HG03108 (cell line): ENCODE measurements around the gene ACSS1.

Experiments used
- ATAC-seq: cut with Tn5 transposase; IDR thresholded peaks from one replicate; pipeline ENCODE4 v1.9.1; 2021; ENCODE audit warnings: moderate library complexity; ENCODE audit not compliant: unreplicated experiment

The ACSS1 gene

DNA sequence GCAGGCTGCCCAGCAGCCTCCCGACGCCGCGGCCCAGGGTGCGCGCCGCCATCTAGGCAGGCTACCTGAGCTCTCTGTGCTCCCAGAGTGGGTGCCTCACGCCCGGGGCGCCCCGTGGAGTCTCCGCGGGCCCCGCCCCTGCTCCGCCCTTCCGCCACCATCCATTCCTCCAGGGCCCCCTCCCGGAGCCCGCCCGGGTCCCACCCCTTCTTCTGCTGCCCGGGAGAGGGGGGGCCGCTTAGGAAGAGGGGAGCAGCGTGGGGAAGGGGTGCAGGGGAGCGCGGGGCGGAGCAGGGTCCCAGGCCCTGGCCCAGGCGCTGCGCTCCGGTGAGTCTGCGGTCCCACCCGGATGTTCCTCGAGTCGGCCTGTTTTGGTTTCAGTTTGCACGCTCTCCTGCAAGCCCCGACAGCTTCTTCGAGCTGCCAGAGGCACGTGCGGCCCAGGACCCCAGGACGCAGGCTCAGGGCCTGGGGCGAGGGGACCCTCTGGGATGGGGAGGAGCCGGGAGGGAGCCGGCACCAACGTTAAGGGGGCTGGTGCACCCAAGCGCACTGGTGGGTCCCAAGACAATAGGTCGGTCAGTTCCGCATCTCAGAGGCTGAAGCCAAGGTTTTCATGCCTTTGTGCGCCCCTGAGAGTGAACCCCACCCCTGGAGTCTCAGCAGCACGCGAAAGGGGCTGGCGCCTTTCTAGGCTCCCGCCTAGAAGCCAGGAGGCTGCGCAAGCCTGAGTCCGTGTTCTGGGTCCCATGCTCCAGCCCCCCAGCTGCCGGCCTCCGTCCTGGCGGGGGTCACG, at the start of gene ACSS1:
ACSS1 (minus strand) TSS at position 89 of the 796 bp plus-strand sequence; CDS start at position 52, 37 bp downstream.
- peak; percentile 54 for ATAC-seq

DNA sequence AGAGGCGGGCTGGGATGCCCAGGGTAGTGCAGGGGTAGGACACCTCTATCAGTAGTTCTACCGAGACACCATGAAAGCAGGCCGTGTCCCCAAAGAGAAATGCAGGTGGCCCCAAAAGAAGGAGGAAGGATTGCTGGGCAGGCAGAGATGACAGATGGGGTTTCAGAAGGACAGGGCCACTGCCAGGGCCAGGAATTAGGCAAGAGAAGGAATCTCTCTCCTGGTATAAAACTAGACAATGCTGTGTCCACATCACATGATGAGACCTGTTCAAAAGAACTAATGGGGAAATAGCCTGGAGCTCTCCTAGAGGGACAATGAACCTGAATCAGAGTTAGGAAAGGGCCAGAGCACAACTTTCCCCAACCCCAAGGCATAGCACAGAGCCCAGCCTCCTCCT, 45.6 kb upstream of the ACSS1 start:
- no peak for ATAC-seq

DNA sequence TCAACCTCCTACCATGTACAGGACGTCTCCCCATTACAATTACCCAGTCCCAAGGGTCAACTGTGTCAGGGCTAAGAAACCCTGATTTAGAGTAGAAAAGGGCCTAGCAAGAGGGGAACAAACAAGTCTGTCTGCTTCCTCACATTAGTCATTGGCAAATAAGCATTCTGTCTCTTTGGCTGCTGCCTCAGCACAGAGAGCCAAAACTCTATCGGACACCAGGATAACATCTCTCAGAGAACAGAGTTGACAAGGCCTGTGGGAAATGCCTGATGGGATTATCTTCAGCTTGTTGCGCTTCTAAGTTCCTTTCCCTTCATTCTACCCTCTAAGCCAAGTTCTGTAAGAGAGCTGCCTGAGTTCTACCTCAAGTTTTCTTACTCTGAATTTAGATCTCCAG, 43.0 kb upstream of the ACSS1 start:
- no peak for ATAC-seq

DNA sequence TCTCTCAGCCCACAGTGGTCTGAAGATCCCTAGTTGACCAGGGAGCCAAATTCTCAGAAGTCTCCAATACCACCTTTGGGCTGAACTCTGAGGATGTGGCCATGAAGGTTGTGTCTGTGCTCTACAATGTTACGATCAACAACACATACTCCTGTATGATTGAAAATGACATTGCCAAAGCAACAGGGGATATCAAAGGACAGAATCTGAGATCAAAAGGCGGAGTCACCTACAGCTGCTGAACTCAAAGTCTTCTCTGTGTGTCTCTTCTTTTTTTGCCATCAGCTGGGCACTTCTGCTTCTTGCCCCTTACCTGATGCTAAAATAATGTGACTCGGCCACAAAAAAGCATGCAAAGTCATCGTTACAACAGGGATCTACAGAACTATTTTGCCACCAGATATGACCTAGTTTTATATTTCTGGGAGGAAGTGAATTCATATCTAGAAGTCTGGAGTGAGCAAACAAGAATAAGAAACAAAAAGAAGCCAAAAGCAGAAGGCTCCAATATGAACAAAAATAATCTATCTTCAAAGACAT, 41.7 kb upstream of the ACSS1 start:
- no peak for ATAC-seq

DNA sequence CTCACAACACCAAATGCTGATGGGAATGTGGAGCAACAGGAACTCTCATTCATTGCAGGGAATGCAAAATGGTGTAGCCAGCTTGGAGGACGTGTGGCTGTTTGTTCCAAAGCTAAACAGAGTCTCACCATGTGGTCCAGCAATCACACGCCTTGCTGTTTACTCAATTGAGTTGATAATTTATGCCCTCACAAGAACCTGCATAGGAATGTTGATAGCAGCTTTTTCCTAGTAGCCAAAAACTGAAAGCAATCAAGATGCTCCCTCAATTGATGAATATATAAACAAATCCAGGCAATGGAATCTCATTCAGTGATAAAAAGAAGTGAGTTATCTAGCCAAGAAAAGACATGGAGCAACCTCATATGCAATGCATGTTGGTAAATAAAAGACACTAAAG, 39.6 kb upstream of the ACSS1 start:
- no peak for ATAC-seq

DNA sequence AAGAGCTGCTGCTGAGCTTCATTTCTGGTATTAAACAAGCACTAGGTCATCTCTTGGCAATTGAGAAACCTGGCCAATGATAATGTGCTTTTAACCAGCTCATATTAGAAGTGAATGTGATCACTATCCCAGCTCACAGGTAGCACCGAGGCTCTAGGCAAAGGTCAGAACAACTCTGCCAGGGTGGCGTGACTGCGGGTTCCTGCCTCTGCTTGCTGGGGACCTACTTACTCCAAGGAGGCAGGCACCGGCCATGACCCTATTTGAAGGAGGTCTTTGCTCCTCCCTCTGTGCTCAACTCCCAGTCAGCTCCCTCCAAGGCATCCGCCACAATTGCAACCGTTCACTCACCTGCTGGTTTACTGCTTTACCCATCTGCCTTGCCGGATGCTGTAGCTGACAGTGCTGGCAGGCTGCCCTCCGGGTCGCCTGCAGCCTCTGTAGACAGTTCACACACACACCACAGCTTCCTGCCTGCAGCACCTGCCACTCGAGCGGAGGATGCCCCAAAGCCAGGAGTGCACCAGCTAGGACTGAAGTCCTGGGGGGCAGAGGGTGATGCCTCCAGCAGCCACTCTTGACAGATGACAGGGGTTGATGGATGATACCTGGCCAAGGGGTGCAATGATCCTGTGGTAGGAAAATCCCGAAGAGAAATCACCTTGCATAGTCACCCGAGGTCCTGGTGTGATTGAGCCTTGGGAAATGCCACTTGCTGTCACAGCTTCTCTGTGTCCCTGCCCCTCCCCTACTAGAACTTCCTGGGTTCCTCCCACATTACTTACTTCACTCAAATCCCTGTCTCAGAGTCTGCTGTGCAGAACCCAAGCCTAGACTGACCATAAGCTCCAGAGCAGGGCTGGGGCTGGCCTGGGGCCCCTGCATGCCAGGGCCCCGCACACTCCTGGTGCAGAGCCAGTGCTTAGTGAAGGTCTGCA, 32.8 kb upstream of the ACSS1 start:
- peak; percentile 93 for ATAC-seq

DNA sequence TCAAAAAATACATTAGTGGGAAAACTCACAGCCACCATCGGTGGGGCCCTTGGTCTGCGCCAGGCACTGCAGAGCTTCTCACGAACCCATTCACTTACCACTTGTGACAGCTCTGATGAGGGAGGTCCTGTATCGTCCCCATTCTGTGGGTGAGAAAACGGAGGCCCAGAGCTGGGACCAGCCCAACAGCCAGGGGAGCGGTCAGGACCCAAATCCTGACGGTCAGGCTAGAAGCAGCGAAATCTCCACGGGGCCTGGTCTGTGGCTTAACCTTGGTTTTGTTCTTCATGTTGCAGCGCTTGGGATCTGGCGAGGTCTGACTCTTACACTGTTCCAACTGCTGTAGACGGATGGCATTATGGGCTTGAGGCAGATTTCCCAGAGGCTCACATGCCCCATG, 31.7 kb upstream of the ACSS1 start:
- ATAC-seq = no peak

DNA sequence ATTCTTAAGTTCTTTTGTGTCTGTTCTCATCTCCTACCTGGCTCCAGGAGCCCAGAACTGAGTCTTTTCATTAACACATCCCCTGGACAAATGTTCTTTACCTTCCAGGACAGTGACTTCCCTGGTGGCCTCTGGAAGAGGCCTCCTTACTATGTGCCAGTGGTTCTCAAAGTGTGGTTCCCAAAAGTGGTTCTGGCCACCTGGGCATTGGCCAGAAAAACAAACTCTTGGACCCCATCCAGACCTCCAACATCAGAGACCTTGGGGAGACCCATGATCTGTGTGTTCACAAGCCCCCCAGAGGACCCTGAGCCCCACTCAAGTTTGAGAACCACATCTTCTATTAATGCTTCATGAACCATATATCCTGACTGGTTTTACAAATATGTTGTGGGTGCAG, 31.2 kb upstream of the ACSS1 start:
- no peak for ATAC-seq

DNA sequence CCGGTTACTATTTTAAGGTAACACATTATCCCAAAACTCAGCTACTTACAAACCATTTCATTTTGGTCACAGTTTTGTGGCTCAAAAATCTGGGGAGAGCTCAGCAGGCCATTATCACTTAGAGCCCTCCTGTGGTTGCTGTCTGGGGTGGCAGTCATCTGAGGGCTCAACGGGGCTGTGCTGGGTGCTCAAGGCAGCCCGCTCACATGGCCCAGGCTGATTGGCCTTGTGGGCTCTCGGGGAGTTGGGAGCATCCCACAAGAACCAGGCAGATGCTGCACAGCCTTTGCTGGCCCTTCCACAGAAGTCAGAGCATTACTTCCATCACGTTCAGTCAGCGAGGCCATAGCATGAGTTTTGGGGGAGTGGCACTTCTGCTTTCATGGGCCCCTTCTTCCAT, 30.3 kb upstream of the ACSS1 start:
- no peak for ATAC-seq

DNA sequence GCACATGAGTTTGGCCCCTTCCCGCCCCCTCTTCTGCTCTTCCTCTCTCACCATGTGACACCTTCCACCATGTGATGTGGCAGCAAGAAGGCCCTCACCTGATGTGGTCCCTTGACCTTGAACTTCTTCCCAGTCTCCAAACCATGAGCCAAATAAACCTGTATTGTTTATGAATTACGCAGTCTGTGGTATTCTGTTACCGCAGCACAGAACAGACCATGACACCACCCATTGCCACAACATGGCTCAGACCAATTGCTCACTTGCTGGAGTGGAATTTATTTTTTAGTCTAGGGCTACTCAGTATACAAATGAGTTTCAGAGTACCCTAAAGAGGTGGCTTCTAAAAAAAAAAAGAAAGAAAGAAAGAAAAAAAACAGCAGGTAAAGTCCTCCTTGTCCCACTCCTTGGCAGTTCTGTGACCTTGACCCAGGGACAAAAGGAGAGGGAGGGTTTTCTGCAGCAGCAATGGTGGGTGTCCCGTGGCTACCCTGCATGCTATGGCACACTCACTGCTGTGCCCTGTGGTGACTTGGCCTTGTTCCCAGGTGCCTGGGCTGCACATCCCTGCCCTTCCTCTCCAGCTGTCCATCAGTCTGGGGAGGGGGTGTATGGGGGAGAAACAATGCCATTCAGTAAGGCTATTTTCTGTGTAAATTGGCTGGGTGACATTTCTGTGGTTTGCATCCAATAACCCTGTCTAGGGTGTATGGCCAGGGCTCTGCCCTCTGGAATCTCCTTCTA, 29.4 kb upstream of the ACSS1 start:
- ATAC-seq = no peak

DNA sequence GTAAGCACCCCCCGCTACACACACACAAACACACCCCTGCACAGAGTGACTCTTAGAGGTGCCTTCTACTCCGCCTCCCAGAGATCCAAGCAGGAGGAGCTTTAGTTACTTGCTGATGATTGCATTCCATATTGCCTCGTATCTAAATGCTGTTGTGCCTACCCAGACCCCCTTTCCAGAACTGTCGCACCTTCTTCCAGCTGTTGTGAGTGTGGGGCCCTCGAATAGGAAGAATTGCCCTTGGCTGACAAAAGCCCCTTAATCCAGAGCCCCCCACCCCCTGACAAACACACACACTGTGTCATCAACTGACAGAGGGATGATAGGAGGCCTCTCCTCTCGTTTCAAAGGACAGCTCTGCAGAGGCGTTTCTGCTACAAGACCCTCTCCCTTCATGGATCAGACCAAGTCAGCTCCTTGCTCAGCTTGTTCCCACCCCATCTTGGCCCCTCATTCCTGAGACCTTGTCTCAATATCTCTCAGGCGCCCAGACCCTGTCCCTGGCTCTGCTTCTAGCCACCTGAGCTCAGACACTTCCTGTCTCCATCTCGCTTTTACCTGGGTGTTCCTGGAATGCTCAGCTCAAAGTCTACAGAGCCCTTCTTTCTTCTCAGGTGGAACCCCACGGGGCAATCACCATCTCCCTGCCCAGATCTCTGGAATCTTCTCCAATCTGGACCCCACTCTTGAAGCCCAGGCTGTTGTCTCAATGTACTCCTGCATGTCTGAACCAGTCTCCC, 28.0 kb upstream of the ACSS1 start:
- no peak for ATAC-seq

DNA sequence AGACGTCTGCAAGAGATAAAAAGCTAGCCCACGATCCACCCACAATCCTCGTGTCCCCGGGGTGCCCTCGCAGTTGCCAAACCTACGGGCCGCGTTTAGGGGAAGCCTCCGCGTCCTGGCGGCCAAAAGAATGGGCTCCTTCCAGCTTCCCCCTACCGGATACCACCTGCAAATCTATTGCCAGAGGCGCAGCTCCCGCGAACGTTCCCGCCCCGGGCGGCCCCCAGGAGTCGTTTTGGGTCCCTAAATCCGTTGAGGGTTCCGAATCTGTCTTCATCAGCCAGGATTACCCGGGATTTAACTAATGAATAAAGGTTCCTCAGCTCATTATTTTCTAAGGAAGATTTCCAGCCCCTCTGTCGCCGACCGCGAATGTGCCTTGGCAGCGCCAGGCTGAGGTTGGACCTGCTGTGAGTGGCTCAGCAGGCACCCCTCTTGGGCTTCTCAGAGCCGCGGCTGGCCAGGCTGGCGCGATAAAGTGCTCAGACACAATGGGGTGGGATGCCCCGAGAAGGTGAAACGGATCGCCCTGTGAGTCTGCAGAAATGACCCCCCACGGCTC, 26.8 kb upstream of the ACSS1 start:
- no peak for ATAC-seq

DNA sequence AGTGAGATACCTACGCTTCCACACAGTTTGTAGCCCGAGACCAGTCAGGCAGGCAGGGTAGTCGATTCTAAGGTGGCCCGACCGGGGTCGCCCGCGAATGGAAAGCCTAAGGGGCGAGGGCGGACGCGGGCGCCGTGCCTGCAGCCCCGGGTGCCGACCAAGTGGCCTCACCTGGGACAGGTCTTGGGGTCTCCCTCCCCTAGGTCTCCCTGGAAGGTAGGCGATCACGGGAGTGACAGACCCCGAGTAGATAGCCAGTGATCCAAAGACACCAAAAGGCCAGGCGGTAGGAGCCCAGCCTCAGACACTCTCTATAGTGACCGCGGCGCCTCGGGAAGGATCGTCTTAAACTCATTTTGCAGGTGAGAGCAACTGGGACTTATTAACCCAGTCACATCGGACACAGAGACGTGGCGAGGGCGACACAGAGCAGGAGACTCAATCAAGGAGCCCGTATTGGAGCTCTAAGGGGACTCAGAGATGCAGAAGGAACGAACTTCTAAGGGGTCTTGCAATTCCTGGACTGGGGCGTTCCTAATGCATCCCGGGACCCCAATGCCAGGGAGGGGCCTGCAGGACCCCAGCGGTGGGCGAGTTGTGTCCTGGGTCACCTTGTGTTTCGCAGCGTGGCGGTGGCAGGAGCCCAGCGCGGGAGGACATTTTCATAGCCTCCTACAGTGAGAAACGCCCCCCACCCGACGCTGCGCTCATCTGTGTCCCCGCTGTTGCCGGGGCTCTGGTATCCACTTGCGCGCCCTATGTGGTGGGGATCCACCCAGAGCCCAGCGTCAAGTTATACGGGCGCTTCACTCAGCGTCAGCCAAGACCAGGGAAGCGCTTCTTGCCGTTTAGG, 26.1 kb upstream of the ACSS1 start:
- ATAC-seq = no peak

DNA sequence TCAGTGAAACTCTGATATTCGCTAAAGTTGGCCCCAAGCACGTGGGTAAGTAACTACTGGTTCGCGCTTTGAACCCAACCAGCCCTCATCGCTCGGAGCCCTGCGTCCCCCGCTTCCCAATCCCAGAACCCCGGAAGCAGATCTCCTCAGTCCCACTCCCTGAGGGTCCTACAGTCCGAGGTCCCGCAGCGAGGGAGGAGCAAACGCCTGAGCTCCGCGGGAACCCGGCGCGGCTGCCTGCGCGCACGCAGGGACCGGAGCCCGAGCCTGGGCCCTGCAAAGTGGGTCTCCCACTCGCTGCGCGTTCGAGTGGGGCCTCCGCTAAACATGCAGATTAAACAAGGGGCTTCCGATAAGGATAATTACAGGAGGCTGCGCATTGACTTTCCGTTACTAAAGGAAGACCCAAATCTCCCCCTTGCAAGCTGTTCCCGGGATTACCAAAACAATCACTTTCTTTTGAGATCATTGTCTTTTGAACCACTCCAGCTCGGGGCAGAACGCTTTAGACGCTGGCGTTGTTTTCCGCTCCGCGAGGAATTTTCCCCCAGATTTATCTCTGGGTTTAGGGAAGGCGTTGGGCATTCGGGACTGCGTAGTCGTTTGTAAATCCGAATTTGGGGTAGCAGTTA, 25.3 kb upstream of the ACSS1 start:
- ATAC-seq = no peak

DNA sequence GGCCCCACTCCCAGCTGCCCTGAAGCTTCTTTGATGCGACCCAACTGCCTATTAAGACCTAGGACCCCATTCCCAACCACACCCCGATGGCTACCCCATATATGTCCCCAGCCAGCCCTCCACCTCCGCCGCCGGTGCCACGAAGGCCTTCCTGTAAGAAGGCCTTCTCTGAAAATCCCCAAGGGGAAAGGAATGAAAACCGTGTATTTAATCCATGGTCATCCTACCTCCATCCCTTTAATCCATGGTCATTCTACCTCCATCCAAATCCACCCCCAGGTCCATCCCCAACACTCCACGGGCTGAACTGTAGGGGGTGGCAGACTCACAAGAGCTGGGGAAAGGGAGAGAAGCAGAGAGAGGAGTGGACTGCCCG, 24.5 kb upstream of the ACSS1 start:
- no peak for ATAC-seq

DNA sequence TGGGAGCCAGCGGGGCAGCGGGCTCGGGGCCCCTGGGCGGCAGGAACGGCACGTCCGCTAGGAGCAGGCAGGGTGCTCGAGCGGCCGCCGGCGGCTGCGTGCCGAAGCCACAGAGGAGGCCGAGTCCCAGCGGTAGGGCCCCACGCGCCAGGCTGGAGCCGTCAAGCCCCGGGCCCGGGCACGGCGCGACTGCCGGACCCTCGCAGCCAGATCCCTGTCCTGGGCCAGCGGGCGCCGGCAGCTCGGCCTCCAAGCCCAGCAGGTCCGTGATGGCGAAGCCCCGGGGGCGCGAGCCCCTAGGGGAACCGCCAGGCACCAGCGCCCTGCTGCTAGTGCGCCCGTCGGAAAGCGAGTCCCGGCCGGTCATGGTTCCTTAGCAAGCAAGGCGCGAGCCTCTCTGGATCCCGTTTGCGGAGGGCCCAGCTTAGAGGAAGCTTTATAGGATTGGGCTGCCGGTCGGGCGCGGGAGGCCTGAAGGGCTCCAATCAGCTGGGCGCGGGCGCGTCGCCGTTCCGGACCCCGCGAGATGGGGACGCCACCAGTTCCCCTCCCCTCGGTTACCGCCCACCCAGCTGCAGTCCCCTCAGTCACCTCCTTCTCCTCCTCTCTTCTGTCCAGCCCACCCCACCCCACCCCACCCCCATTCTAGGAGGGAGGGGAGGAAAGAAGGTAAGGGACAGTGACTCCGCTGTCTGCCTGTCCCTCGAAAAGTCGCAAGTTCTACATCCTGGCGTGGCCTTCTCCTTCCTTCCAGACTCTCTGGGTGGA, 24.0 kb upstream of the ACSS1 start, which contains the start of gene VSX1:
VSX1 (minus strand) TSS at position 412 of the 768 bp plus-strand sequence; CDS start at position 367, 45 bp downstream.
- ATAC-seq = no peak

DNA sequence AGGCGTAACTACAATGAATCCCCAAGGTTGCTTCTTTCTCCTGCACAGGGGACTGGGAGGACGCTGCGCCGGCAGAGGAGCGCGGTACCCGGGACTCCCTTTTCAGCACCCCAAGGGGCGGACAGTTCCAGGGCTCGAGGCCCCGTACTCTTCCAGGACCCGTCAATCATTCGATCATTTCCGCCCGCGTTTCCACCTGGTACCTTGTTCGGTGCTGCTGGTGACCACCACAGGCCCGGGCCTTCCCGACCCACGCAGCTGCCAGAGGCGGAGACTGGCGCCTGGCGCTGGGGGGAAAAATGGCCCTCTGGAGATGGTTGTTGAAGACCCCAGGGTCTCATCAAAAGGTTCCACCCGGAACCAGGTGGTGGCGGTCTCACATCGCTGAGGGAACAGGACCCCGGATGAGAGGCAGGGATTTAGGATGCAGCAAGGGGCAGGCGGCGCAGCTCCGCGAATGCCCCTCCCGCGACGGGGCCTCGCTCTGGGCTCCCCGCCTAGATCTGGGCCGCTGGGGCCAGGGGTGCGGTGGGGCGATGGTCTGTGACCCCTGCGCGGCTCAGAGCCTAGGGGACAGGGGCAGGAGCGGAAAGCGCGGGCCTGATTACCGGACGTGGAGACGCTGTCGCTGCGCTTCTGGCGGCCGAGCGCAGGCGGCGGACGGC, 23.3 kb upstream of the ACSS1 start:
- no peak for ATAC-seq
